ENCODE measurements around the gene MICA.
"Not testable (repeated sequence)": the region's sequence is repeated elsewhere in the genome, so short reads cannot be mapped to it uniquely, and the experiment has no call there.

Gene MICA

GRCh38 chr6:31383149-31383548 is 20.2 kb upstream of the MICA start:
- DNase-seq (ENCODE audit: low spot score), result peak; percentile 63

GRCh38 chr6:31385041-31385440 is 18.4 kb upstream of the MICA start:
- no peak for DNase-seq (ENCODE audit: low spot score)

- DNase-seq (ENCODE audit: low spot score), result no peak
Measured at GRCh38 chr6:31386099-31386498, 17.3 kb upstream of the MICA start.

- DNase-seq (ENCODE audit: low spot score), result no peak
Measured at GRCh38 chr6:31386977-31387376, 16.4 kb upstream of the MICA start.

- not testable (repeated sequence) for DNase-seq (ENCODE audit: low spot score)
Measured at GRCh38 chr6:31388916-31389801, 14.2 kb upstream of the MICA start.

GRCh38 chr6:31389802-31390132 is 13.6 kb upstream of the MICA start:
- DNase-seq (ENCODE audit: low spot score), result not testable (repeated sequence)

GRCh38 chr6:31393932-31394331 is 9.5 kb upstream of the MICA start:
- no peak for DNase-seq (ENCODE audit: low spot score)

- no peak for DNase-seq (ENCODE audit: low spot score)
Measured at GRCh38 chr6:31394381-31394780, 9.0 kb upstream of the MICA start.

- DNase-seq (ENCODE audit: low spot score), result no peak
Measured at GRCh38 chr6:31395832-31396231, 7.6 kb upstream of the MICA start.

- DNase-seq (ENCODE audit: low spot score), result peak; percentile 79
Measured at GRCh38 chr6:31396422-31397152, 6.8 kb upstream of the MICA start.

- not testable (repeated sequence) for DNase-seq (ENCODE audit: low spot score)
Measured at GRCh38 chr6:31397153-31397499, 6.3 kb upstream of the MICA start.

- DNase-seq (ENCODE audit: low spot score), result no peak
Measured at GRCh38 chr6:31397901-31398525, 5.4 kb upstream of the MICA start.

- DNase-seq (ENCODE audit: low spot score), result peak; percentile 81
Measured at GRCh38 chr6:31399589-31400466, 3.6 kb upstream of the MICA start.

GRCh38 chr6:31400467-31401289 is 2.7 kb upstream of the MICA start:
- DNase-seq (ENCODE audit: low spot score), result peak; percentile 47

- DNase-seq (ENCODE audit: low spot score), result no peak
Measured at GRCh38 chr6:31401403-31401802, 2.0 kb upstream of the MICA start.

- peak; percentile 16 for DNase-seq (ENCODE audit: low spot score)
Measured at GRCh38 chr6:31402324-31403282, 792 bp upstream of the MICA start.

GRCh38 chr6:31404061-31404364 is 618 bp downstream of the MICA start:
- not testable (repeated sequence) for DNase-seq (ENCODE audit: low spot score)

GRCh38 chr6:31405996-31406395 is 2.6 kb downstream of the MICA start:
- DNase-seq (ENCODE audit: low spot score), result no peak

GRCh38 chr6:31407699-31408098 is 4.3 kb downstream of the MICA start:
- peak; percentile 18 for DNase-seq (ENCODE audit: low spot score)

- no peak for DNase-seq (ENCODE audit: low spot score)
Measured at GRCh38 chr6:31412506-31412905, 9.1 kb downstream of the MICA start.
